SU-DHL-6 (cell line): ENCODE measurements around the gene RASGRF1.

ENCODE experiments used
- CTCF ChIP-seq: fragments of 200-600 bp; sonication (generic); IDR thresholded peaks from one replicate; pipeline ENCODE4 v1.5.1; 2017; ENCODE audit warnings: antibody characterized with exemption, mild to moderate bottlenecking, low read length, moderate library complexity; ENCODE audit not compliant: insufficient read depth, poor library complexity, severe bottlenecking
- EZH2phosphoT487 ChIP-seq: fragments of 200-600 bp; sonication (generic), shearing (Covaris generic); conservative IDR thresholded peaks from 2 replicates; pipeline ENCODE4 v1.6.1; 2018; ENCODE audit warnings: mild to moderate bottlenecking, antibody characterized with exemption, low read length, moderate library complexity, mixed read lengths

- no peak for TF ChIP-seq CTCF
- no peak for TF ChIP-seq EZH2phosphoT487
These were observed 80.3 kb downstream of the RASGRF1 start for GRCh38 chr15:79010278-79010677.
